Measurements from ENCODE around the gene SGCD.

Gene SGCD

GRCh38 chr5:156326718-156327259 lies at the start of gene SGCD:
Gene SGCD (plus strand): TSS chr5:156327164.
- no peak for DNase-seq (ENCODE audit: low read depth in 2 of 2)

- DNase-seq (ENCODE audit: low read depth in 2 of 2), result no peak
Observed at GRCh38 chr5:156277290-156277689, 49.7 kb upstream of the SGCD start.

GRCh38 chr5:156295431-156295830 lies 31.5 kb upstream of the SGCD start:
- DNase-seq (ENCODE audit: low read depth in 2 of 2), result no peak

GRCh38 chr5:156310115-156310514 lies 16.8 kb upstream of the SGCD start:
- DNase-seq (ENCODE audit: low read depth in 2 of 2), result no peak

GRCh38 chr5:156312897-156313694 lies 13.9 kb upstream of the SGCD start:
- no peak for DNase-seq (ENCODE audit: low read depth in 2 of 2)

- no peak for DNase-seq (ENCODE audit: low read depth in 2 of 2)
Observed at GRCh38 chr5:156314416-156314815, 12.5 kb upstream of the SGCD start.

- DNase-seq (ENCODE audit: low read depth in 2 of 2), result no peak
Observed at GRCh38 chr5:156322666-156323065, 4.3 kb upstream of the SGCD start.

- no peak for DNase-seq (ENCODE audit: low read depth in 2 of 2)
Observed at GRCh38 chr5:156327296-156327695, 332 bp downstream of the SGCD start.

- no peak for DNase-seq (ENCODE audit: low read depth in 2 of 2)
Observed at GRCh38 chr5:156328161-156328560, 1.2 kb downstream of the SGCD start.

- DNase-seq (ENCODE audit: low read depth in 2 of 2), result no peak
Observed at GRCh38 chr5:156328766-156329165, 1.8 kb downstream of the SGCD start.

- DNase-seq (ENCODE audit: low read depth in 2 of 2), result no peak
Observed at GRCh38 chr5:156329171-156329611, 2.2 kb downstream of the SGCD start.

- DNase-seq (ENCODE audit: low read depth in 2 of 2), result no peak
Observed at GRCh38 chr5:156330141-156330870, 3.3 kb downstream of the SGCD start.

- DNase-seq (ENCODE audit: low read depth in 2 of 2), result no peak
Observed at GRCh38 chr5:156331181-156331580, 4.2 kb downstream of the SGCD start.

- no peak for DNase-seq (ENCODE audit: low read depth in 2 of 2)
Observed at GRCh38 chr5:156331845-156332244, 4.9 kb downstream of the SGCD start.

GRCh38 chr5:156332245-156332644 lies 5.3 kb downstream of the SGCD start:
- DNase-seq (ENCODE audit: low read depth in 2 of 2), result no peak

GRCh38 chr5:156339139-156339841 lies 12.3 kb downstream of the SGCD start:
- DNase-seq (ENCODE audit: low read depth in 2 of 2), result no peak

- no peak for DNase-seq (ENCODE audit: low read depth in 2 of 2)
Observed at GRCh38 chr5:156340893-156341292, 13.9 kb downstream of the SGCD start.

- DNase-seq (ENCODE audit: low read depth in 2 of 2), result no peak
Observed at GRCh38 chr5:156350256-156350655, 23.3 kb downstream of the SGCD start.

GRCh38 chr5:156351423-156351822 lies 24.5 kb downstream of the SGCD start:
- no peak for DNase-seq (ENCODE audit: low read depth in 2 of 2)

- no peak for DNase-seq (ENCODE audit: low read depth in 2 of 2)
Observed at GRCh38 chr5:156354571-156354970, 27.6 kb downstream of the SGCD start.

GRCh38 chr5:156356238-156356637 lies 29.3 kb downstream of the SGCD start:
- no peak for DNase-seq (ENCODE audit: low read depth in 2 of 2)

GRCh38 chr5:156359476-156359875 lies 32.5 kb downstream of the SGCD start:
- no peak for DNase-seq (ENCODE audit: low read depth in 2 of 2)
